K562 (cell line): ENCODE data around the gene ZDHHC24. TPM values are rescaled to one million over a fixed set of nuclear protein-coding genes. Genes with fewer than 3 reads are reported as not detected.

Experiments used
- ATF1 ChIP-seq, 2 experiments: fragments of 450-650 bp in 1 of 2; IDR thresholded peaks; 2 replicates each; pipeline ENCODE4 v1.6.1; 2016; ENCODE audit warnings: missing compliant biosample characterization in 1 of 2, missing genetic modification characterization in 1 of 2
- BACH1 ChIP-seq: fragments of 200-800 bp; sonication (Bioruptor generic); IDR thresholded peaks from 2 replicates; pipeline ENCODE4 v1.6.1; 2016; ENCODE audit warnings: missing genetic modification characterization, missing compliant biosample characterization
- CBX1 ChIP-seq: sonication (generic); IDR thresholded peaks from 2 replicates; pipeline ENCODE4 v1.6.1; 2016; ENCODE audit warnings: antibody characterized with exemption, low read depth, mild to moderate bottlenecking
- CBX2 ChIP-seq: fragments of 200-600 bp; sonication (generic); IDR thresholded peaks from one replicate; pipeline ENCODE4 v1.6.1; 2012; ENCODE audit warnings: mild to moderate bottlenecking, low read length, inconsistent platforms; ENCODE audit not compliant: insufficient read depth, poor library complexity, severe bottlenecking
- CBX5 ChIP-seq: IDR thresholded peaks from 2 replicates; pipeline ENCODE4 v1.6.1; 2014; ENCODE audit warnings: low read depth, borderline replicate concordance
- EGR1 ChIP-seq: fragments of 450-650 bp; conservative IDR thresholded peaks from 2 replicates; pipeline ENCODE4 v1.6.1; 2017; ENCODE audit warnings: mild to moderate bottlenecking
- HDGF ChIP-seq: fragments of 450-650 bp; IDR thresholded peaks from 2 replicates; pipeline ENCODE4 v1.6.1; 2016
- ILF3 ChIP-seq: fragments of 450-650 bp; IDR thresholded peaks from 2 replicates; pipeline ENCODE4 v1.6.1; 2018; ENCODE audit warnings: antibody characterized with exemption, mild to moderate bottlenecking, moderate library complexity, borderline replicate concordance
- MTF1 ChIP-seq: fragments of 250-450 bp; sonication (Bioruptor Pico); IDR thresholded peaks from 2 replicates; pipeline ENCODE4 v1.9.0; 2021; ENCODE audit warnings: moderate library complexity, mild to moderate bottlenecking, inconsistent platforms, borderline replicate concordance
- PCBP2 ChIP-seq: fragments of 200-400 bp; formaldehyde crosslinking; IDR thresholded peaks from 2 replicates; pipeline ENCODE4 v1.6.1; 2018; ENCODE audit warnings: low read length, low read depth, mild to moderate bottlenecking, moderate library complexity; ENCODE audit not compliant: poor library complexity, severe bottlenecking
- RBBP5 ChIP-seq: fragments of 200-600 bp; sonication (generic); IDR thresholded peaks from 2 replicates; pipeline ENCODE4 v1.6.1; 2012; ENCODE audit warnings: borderline replicate concordance, mild to moderate bottlenecking, low read length, control low read depth, inconsistent platforms; ENCODE audit not compliant: insufficient read depth, poor library complexity, severe bottlenecking
- SAFB2 ChIP-seq: fragments of 200-400 bp; formaldehyde crosslinking; IDR thresholded peaks from 2 replicates; pipeline ENCODE4 v1.6.1; 2018; ENCODE audit warnings: borderline replicate concordance, low read length, low read depth, moderate library complexity; ENCODE audit not compliant: severe bottlenecking
- SOX6 ChIP-seq: fragments of 450-650 bp; IDR thresholded peaks from 2 replicates; pipeline ENCODE4 v1.6.1; 2014; ENCODE audit warnings: mild to moderate bottlenecking
- SUPT5H ChIP-seq: fragments of 450-650 bp; IDR thresholded peaks from 2 replicates; pipeline ENCODE4 v1.6.1; 2016
- ZBED1 ChIP-seq: IDR thresholded peaks from 2 replicates; pipeline ENCODE4 v1.6.1; 2014
- ZNF175 ChIP-seq: fragments of 200-800 bp; sonication (Bioruptor generic); IDR thresholded peaks from 2 replicates; pipeline ENCODE4 v1.6.1; 2016; ENCODE audit warnings: low read depth, mild to moderate bottlenecking, missing genetic modification characterization, missing compliant biosample characterization
- ZNF75A ChIP-seq: fragments of 450-650 bp; formaldehyde crosslinking; IDR thresholded peaks from 2 replicates; pipeline ENCODE4 v1.4.0; 2020; ENCODE audit warnings: mild to moderate bottlenecking
- polyA plus RNA-seq, 8 experiments: library from polyadenylated mRNA; depleted of rRNA in 4 of 8; stranded (reverse) in 5 of 8; unstranded in 3 of 8; fragments of >200 nt; fragmentation: Nextera tagmentation in 2 of 8; fragmentation: Illumina TruSeq in 1 of 8; extraction: Ambion mirVana in 2 of 8; extraction: Trizol in 1 of 8; gene quantifications; 2 replicates each; pipeline versions ENCODE4 v1.2.1 to v1.2.3, GENCODE V29; 2011 to 2014; ENCODE audit warnings: inconsistent platforms in 1 of 8, missing spikeins in 1 of 8
- total RNA-seq, 7 experiments: library from RNA; depleted of rRNA in 6 of 7; stranded (reverse); fragments of >200 nt in 6 of 7; fragmentation: Illumina TruSeq in 2 of 7; extraction: Trizol in 2 of 7; gene quantifications; 2 replicates each; pipeline versions ENCODE4 v1.2.1 to v1.2.3, GENCODE V29; 2011 to 2021; ENCODE audit warnings: low replicate concordance in 1 of 7
- TF ChIP-seq, protein P1 (sequence below): fragments of 250-450 bp; sonication (Bioruptor Pico); IDR thresholded peaks from 2 replicates; pipeline ENCODE4 v1.8.0; 2021; ENCODE audit warnings: moderate library complexity, mild to moderate bottlenecking, inconsistent platforms
- TF ChIP-seq, protein P2 (sequence below): fragments of 200-800 bp; sonication (Bioruptor generic); IDR thresholded peaks from 2 replicates; pipeline ENCODE4 v1.6.1; 2017; ENCODE audit warnings: missing genetic modification characterization, missing compliant biosample characterization
- TF ChIP-seq, protein P3 (sequence below): fragments of 250-450 bp; sonication (Bioruptor Pico); IDR thresholded peaks from 2 replicates; pipeline ENCODE4 v1.8.0; 2021; ENCODE audit warnings: moderate library complexity, mild to moderate bottlenecking, inconsistent platforms
- TF ChIP-seq, protein P4 (sequence below): sonication (generic); formaldehyde crosslinking; IDR thresholded peaks from 2 replicates; pipeline ENCODE4 v1.8.0; 2022; ENCODE audit warnings: mild to moderate bottlenecking, missing genetic modification reagents

ZDHHC24 gene
- total and polyA plus RNA-seq, 9 of the 15 experiments (the other 6 are each of a cell fraction or from before 2014, with no cell fraction given), result 0.45 to 11.2 (median 2.7) TPM

DNA sequence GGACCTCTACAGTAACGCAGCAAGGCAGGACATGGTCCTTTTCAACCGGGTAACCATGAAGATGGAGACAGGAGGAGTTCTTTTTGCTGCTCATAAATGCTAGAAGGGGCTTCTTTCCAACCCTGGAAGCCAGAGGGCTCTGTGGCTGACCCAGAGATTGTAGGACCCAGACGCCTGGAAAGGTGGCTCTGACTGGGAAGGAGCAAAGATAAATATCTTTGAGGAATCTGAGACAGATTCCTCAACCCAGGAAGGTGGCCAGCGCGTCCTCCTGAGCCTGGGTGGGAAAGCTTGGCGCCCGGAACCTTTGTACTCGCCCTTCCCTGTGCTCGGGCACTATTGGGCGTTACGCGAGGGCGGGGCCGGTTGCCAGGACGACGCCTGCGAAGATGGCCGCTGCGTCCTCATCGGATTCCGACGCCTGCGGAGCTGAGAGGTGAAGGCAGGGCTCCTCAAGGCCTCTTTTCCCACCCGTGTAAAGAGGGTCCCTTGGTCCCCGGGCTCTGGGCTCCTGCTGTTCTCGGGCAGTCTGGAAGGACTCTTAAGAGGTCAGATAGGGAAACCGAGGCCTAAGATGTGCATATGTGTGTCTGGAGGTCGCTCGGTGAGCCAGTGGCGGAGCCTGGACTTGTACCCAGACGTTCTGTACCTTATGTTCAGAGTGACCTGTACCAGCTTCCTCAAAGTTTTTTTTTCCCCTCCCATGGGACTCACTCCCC is 35.4 kb downstream of the ZDHHC24 start, which contains the start of gene BBS1 (continued):
- TF ChIP-seq, protein P1, sequence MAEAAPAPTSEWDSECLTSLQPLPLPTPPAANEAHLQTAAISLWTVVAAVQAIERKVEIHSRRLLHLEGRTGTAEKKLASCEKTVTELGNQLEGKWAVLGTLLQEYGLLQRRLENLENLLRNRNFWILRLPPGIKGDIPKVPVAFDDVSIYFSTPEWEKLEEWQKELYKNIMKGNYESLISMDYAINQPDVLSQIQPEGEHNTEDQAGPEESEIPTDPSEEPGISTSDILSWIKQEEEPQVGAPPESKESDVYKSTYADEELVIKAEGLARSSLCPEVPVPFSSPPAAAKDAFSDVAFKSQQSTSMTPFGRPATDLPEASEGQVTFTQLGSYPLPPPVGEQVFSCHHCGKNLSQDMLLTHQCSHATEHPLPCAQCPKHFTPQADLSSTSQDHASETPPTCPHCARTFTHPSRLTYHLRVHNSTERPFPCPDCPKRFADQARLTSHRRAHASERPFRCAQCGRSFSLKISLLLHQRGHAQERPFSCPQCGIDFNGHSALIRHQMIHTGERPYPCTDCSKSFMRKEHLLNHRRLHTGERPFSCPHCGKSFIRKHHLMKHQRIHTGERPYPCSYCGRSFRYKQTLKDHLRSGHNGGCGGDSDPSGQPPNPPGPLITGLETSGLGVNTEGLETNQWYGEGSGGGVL (CRISPR knock-in tag), result no peak
- no peak for TF ChIP-seq ATF1 (CRISPR knock-in tag; IDR thresholded peaks at IDR 0.05)
- peak; percentile 62 for TF ChIP-seq ATF1 (tag; IDR thresholded peaks at IDR 0.05)
- TF ChIP-seq PCBP2, result no peak
- no peak for TF ChIP-seq SAFB2
- TF ChIP-seq SOX6, result peak; percentile 66; the same call in 1 of the 2 replicates
- no peak for TF ChIP-seq ZNF175 (CRISPR knock-in tag)
- TF ChIP-seq, protein P2, sequence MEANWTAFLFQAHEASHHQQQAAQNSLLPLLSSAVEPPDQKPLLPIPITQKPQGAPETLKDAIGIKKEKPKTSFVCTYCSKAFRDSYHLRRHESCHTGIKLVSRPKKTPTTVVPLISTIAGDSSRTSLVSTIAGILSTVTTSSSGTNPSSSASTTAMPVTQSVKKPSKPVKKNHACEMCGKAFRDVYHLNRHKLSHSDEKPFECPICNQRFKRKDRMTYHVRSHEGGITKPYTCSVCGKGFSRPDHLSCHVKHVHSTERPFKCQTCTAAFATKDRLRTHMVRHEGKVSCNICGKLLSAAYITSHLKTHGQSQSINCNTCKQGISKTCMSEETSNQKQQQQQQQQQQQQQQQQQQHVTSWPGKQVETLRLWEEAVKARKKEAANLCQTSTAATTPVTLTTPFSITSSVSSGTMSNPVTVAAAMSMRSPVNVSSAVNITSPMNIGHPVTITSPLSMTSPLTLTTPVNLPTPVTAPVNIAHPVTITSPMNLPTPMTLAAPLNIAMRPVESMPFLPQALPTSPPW (CRISPR knock-in tag), result peak; percentile 41; the same call in 1 of the 2 replicates
- peak; percentile 63 for TF ChIP-seq SUPT5H
- TF ChIP-seq EGR1, result 0 out of 2 replicates have a peak, but pooled peaks have one; percentile 11
- TF ChIP-seq, protein P3, sequence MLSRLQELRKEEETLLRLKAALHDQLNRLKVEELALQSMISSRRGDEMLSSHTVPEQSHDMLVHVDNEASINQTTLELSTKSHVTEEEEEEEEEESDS (CRISPR knock-in tag), result no peak
- no peak for TF ChIP-seq MTF1 (CRISPR knock-in tag)
- no peak for TF ChIP-seq CBX1
- no peak for TF ChIP-seq BACH1 (tag)
- TF ChIP-seq RBBP5, result peak; percentile 68
- TF ChIP-seq ZBED1, result no peak
- TF ChIP-seq, protein P4, sequence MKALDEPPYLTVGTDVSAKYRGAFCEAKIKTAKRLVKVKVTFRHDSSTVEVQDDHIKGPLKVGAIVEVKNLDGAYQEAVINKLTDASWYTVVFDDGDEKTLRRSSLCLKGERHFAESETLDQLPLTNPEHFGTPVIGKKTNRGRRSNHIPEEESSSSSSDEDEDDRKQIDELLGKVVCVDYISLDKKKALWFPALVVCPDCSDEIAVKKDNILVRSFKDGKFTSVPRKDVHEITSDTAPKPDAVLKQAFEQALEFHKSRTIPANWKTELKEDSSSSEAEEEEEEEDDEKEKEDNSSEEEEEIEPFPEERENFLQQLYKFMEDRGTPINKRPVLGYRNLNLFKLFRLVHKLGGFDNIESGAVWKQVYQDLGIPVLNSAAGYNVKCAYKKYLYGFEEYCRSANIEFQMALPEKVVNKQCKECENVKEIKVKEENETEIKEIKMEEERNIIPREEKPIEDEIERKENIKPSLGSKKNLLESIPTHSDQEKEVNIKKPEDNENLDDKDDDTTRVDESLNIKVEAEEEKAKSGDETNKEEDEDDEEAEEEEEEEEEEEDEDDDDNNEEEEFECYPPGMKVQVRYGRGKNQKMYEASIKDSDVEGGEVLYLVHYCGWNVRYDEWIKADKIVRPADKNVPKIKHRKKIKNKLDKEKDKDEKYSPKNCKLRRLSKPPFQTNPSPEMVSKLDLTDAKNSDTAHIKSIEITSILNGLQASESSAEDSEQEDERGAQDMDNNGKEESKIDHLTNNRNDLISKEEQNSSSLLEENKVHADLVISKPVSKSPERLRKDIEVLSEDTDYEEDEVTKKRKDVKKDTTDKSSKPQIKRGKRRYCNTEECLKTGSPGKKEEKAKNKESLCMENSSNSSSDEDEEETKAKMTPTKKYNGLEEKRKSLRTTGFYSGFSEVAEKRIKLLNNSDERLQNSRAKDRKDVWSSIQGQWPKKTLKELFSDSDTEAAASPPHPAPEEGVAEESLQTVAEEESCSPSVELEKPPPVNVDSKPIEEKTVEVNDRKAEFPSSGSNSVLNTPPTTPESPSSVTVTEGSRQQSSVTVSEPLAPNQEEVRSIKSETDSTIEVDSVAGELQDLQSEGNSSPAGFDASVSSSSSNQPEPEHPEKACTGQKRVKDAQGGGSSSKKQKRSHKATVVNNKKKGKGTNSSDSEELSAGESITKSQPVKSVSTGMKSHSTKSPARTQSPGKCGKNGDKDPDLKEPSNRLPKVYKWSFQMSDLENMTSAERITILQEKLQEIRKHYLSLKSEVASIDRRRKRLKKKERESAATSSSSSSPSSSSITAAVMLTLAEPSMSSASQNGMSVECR (CRISPR knock-in tag), result peak; percentile 98
- TF ChIP-seq ILF3, result no peak
- no peak for TF ChIP-seq CBX2
- TF ChIP-seq HDGF, result no peak
- TF ChIP-seq ZNF75A, result no peak
- no peak for TF ChIP-seq CBX5
